ENCODE measurements around the gene TEAD4.

TEAD4 gene

DNA sequence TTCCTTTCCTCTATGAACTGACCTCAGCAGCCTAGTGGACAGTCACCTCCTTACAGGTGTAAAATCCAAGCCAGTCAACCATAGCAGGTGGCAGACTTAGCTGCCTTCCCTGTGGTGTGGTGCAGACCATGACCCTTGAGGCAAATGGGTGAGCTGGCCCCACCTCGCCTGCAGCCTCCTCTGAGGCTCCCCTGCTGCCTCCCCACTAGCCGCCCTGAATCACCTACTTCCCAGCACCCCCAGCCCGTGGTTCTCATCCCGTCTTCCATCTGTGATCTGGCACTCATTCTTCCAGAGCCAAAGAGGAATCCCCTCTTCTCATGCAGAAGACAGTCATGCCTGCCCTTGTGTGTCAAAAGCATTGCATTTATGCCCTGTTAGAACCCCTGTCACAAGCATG is 83.6 kb downstream of the TEAD4 start:
- no peaks in the 10 kb centered on the region for H3K27me3 ChIP-seq (ENCODE audit: low read length)
- no peak overlapping the region for H3K4me2 ChIP-seq (ENCODE audit: low read depth, low read length, poor library complexity, severe bottlenecking)
- TF ChIP-seq EZH2phosphoT487 (conservative IDR thresholded peaks at IDR 0.05; ENCODE audit: low read length): no peak
- TF ChIP-seq CTCF (IDR thresholded peaks at IDR 0.05; ENCODE audit: insufficient read depth, low read length, poor library complexity, severe bottlenecking): no peak
- H4K20me1 ChIP-seq (ENCODE audit: low read depth, low read length): no peaks in the 10 kb centered on the region
- H3K79me2 ChIP-seq (ENCODE audit: insufficient read depth, low read length): no peaks in the 10 kb centered on the region
- no peaks in the 10 kb centered on the region for H3K9me2 ChIP-seq (replicated peaks; ENCODE audit: insufficient read depth, low read length)
- no peak overlapping the region for H3K27ac ChIP-seq (ENCODE audit: low read depth, low read length)
- no peaks in the 10 kb centered on the region for H3F3A ChIP-seq (ENCODE audit: insufficient read depth)
- H3K36me3 ChIP-seq (ENCODE audit: low read length): no peaks in the 10 kb centered on the region
- no peak overlapping the region for H3K9ac ChIP-seq (ENCODE audit: low read length)
- H2AFZ ChIP-seq (ENCODE audit: low read depth, low read length, severe bottlenecking): no peak overlapping the region
- no peaks in the 10 kb centered on the region for H3K9me3 ChIP-seq (ENCODE audit: insufficient read depth, low read length)
- no peak overlapping the region for H3K4me3 ChIP-seq (ENCODE audit: insufficient read depth, low read length, poor library complexity, severe bottlenecking)

DNA sequence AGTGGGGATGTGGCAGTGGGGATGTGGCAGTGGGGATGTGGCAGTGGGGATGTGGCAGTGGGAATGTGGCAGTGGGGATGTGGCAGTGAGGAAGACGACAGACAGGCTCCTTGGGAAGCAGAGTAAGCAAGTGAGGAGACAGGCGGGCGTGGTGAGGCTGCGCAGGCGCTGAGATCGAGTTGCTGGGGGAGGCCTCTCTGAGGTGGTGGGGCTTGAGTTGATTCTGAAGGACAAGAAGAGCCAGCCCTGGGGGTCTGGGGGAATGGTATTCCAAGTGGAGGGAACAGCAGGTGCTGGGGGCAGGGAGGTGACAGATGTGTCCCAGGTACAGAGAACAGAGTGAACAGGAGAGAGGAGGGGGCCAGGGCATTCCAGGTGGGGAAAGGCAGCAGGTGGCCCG is 84.2 kb downstream of the TEAD4 start:
- no peaks in the 10 kb centered on the region for H3K36me3 ChIP-seq (ENCODE audit: low read length)
- no peaks in the 10 kb centered on the region for H3K27me3 ChIP-seq (ENCODE audit: low read length)
- H3F3A ChIP-seq (ENCODE audit: insufficient read depth): no peaks in the 10 kb centered on the region
- no peak overlapping the region for H3K27ac ChIP-seq (ENCODE audit: low read depth, low read length)
- H3K79me2 ChIP-seq (ENCODE audit: insufficient read depth, low read length): no peaks in the 10 kb centered on the region
- H4K20me1 ChIP-seq (ENCODE audit: low read depth, low read length): no peaks in the 10 kb centered on the region
- no peaks in the 10 kb centered on the region for H3K9me3 ChIP-seq (ENCODE audit: insufficient read depth, low read length)
- no peak overlapping the region for H3K4me3 ChIP-seq (ENCODE audit: insufficient read depth, low read length, poor library complexity, severe bottlenecking)
- H2AFZ ChIP-seq (ENCODE audit: low read depth, low read length, severe bottlenecking): no peak overlapping the region
- H3K9ac ChIP-seq (ENCODE audit: low read length): no peak overlapping the region
- no peaks in the 10 kb centered on the region for H3K9me2 ChIP-seq (replicated peaks; ENCODE audit: insufficient read depth, low read length)
- no peak overlapping the region for H3K4me2 ChIP-seq (ENCODE audit: low read depth, low read length, poor library complexity, severe bottlenecking)
- TF ChIP-seq EZH2phosphoT487 (conservative IDR thresholded peaks at IDR 0.05; ENCODE audit: low read length) (no peak), CTCF (IDR thresholded peaks at IDR 0.05; ENCODE audit: insufficient read depth, low read length, poor library complexity, severe bottlenecking) (no peak)

DNA sequence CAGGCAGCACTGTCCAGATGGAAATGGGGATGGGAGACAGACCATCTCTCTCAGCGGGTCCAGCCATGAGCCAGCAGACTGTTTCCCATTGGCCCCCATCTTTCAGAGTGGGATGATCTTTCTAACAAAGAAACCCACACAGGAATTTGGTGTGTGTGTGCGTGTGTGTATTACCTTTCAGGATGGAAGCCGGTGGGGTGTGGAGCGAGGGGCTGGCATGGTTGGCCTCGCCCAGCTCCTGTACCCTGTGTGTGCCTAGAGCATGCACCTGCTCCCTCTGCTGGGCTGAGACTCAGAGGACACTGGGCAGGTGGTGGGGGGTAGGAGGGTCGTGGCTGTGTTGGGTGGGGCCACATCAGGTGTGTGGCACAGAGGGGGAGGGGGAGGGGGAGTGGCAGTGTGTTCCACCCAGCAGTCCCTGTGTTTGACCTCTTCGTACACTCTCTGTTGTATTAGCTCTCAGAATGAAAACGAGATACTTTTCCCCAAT is 85.0 kb downstream of the TEAD4 start:
- Histone ChIP-seq H3K79me2 (ENCODE audit: insufficient read depth, low read length) (no peaks in the 10 kb centered on the region), H3K4me3 (ENCODE audit: insufficient read depth, low read length, poor library complexity, severe bottlenecking) (no peak overlapping the region), H3K9ac (ENCODE audit: low read length) (no peak overlapping the region), H3K27me3 (ENCODE audit: low read length) (no peaks in the 10 kb centered on the region), H3K27ac (ENCODE audit: low read depth, low read length) (no peak overlapping the region), H4K20me1 (ENCODE audit: low read depth, low read length) (no peaks in the 10 kb centered on the region), H3K4me2 (ENCODE audit: low read depth, low read length, poor library complexity, severe bottlenecking) (no peak overlapping the region), H3K9me3 (ENCODE audit: insufficient read depth, low read length) (no peaks in the 10 kb centered on the region), H3K9me2 (replicated peaks; ENCODE audit: insufficient read depth, low read length) (no peaks in the 10 kb centered on the region), H3F3A (ENCODE audit: insufficient read depth) (no peaks in the 10 kb centered on the region), H3K36me3 (ENCODE audit: low read length) (no peaks in the 10 kb centered on the region), H2AFZ (ENCODE audit: low read depth, low read length, severe bottlenecking) (no peak overlapping the region)
- TF ChIP-seq CTCF (IDR thresholded peaks at IDR 0.05; ENCODE audit: insufficient read depth, low read length, poor library complexity, severe bottlenecking) (no peak), EZH2phosphoT487 (conservative IDR thresholded peaks at IDR 0.05; ENCODE audit: low read length) (no peak)
